ENCODE results near the gene CLRN1. TPM values are rescaled to one million over a fixed set of nuclear protein-coding genes. Genes with fewer than 3 reads are reported as not detected.

CLRN1 gene
- total and polyA plus RNA-seq, 4 donors = not detected

DNA sequence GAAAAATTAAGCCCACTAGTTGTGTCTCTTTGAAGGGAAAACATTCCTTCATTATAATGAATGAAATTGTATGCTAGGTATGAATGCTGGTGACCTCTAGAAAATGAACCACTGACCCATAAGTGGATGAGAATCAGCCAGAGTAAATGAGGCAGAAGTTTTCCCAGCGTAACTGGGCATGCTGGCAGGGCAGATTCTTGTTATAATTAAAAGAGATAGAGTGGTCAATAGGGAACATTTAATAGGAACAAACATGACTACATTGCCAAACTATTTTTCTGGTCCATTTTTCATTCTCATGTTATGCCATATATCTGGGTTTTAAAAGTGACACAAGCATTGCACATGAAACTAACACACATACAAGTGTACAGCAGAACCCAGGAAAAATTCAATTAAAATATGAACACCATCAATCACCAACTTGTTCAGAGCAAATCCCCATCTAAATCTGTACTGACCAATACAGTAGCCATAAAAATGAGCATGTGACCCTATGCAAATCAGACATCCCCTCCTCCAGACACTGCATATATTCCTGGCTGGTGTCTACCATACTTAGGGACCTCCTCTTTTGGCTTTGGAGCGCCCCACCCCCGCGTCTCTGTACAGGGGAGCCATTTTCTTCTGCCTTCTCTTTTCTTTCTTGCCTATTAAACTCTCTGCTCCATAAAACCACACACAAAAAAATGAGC, 4.0 kb downstream of the CLRN1 start:
- DNase-seq (ENCODE audit: low spot score) = no peak
- Histone ChIP-seq H3K27me3 (ENCODE audit: control insufficient read depth in 4 of 4, insufficient read depth in 4 of 4, low read length in 3 of 4) (no peaks in the 10 kb centered on the region), H3K9ac (ENCODE audit: low read depth in 1 of 2, low read length in 2 of 2) (no peak overlapping the region), H3K4me1 (ENCODE audit: control insufficient read depth in 4 of 4, insufficient read depth in 4 of 4, low read length in 3 of 4) (no peaks in the 10 kb centered on the region), H3K4me3 (ENCODE audit: low read depth in 1 of 3, low read length in 3 of 3) (no peak overlapping the region), H3K27ac (ENCODE audit: low read depth in 1 of 2, low read length in 2 of 2) (no peak overlapping the region), H3K36me3 (ENCODE audit: control insufficient read depth in 4 of 4, insufficient read depth in 3 of 4, low read depth in 1 of 4, low read length in 3 of 4) (no peaks in the 10 kb centered on the region), H3K9me3 (ENCODE audit: control insufficient read depth in 4 of 4, low read length in 3 of 4) (no peaks in the 10 kb centered on the region)
- TF ChIP-seq, protein P1, sequence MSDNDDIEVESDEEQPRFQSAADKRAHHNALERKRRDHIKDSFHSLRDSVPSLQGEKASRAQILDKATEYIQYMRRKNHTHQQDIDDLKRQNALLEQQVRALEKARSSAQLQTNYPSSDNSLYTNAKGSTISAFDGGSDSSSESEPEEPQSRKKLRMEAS (IDR thresholded peaks at IDR 0.05) = no peak
- no peak for TF ChIP-seq FOXA1 (IDR thresholded peaks at IDR 0.05)
- no peak for TF ChIP-seq EGR1 (IDR thresholded peaks at IDR 0.05; ENCODE audit: low read depth in 2 of 2)
- no peak for TF ChIP-seq HNF4A (conservative IDR thresholded peaks at IDR 0.05)
- no peak for TF ChIP-seq JUND (IDR thresholded peaks at IDR 0.05)
- TF ChIP-seq, protein P2, sequence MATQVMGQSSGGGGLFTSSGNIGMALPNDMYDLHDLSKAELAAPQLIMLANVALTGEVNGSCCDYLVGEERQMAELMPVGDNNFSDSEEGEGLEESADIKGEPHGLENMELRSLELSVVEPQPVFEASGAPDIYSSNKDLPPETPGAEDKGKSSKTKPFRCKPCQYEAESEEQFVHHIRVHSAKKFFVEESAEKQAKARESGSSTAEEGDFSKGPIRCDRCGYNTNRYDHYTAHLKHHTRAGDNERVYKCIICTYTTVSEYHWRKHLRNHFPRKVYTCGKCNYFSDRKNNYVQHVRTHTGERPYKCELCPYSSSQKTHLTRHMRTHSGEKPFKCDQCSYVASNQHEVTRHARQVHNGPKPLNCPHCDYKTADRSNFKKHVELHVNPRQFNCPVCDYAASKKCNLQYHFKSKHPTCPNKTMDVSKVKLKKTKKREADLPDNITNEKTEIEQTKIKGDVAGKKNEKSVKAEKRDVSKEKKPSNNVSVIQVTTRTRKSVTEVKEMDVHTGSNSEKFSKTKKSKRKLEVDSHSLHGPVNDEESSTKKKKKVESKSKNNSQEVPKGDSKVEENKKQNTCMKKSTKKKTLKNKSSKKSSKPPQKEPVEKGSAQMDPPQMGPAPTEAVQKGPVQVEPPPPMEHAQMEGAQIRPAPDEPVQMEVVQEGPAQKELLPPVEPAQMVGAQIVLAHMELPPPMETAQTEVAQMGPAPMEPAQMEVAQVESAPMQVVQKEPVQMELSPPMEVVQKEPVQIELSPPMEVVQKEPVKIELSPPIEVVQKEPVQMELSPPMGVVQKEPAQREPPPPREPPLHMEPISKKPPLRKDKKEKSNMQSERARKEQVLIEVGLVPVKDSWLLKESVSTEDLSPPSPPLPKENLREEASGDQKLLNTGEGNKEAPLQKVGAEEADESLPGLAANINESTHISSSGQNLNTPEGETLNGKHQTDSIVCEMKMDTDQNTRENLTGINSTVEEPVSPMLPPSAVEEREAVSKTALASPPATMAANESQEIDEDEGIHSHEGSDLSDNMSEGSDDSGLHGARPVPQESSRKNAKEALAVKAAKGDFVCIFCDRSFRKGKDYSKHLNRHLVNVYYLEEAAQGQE (IDR thresholded peaks at IDR 0.05) = no peak
- TF ChIP-seq, protein P3, sequence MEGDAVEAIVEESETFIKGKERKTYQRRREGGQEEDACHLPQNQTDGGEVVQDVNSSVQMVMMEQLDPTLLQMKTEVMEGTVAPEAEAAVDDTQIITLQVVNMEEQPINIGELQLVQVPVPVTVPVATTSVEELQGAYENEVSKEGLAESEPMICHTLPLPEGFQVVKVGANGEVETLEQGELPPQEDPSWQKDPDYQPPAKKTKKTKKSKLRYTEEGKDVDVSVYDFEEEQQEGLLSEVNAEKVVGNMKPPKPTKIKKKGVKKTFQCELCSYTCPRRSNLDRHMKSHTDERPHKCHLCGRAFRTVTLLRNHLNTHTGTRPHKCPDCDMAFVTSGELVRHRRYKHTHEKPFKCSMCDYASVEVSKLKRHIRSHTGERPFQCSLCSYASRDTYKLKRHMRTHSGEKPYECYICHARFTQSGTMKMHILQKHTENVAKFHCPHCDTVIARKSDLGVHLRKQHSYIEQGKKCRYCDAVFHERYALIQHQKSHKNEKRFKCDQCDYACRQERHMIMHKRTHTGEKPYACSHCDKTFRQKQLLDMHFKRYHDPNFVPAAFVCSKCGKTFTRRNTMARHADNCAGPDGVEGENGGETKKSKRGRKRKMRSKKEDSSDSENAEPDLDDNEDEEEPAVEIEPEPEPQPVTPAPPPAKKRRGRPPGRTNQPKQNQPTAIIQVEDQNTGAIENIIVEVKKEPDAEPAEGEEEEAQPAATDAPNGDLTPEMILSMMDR (IDR thresholded peaks at IDR 0.05; ENCODE audit: low read depth, low read length, missing input control) = no peak
- TF ChIP-seq YY1 (IDR thresholded peaks at IDR 0.05) = no peak
- TF ChIP-seq RXRA (IDR thresholded peaks at IDR 0.05) = no peak
- TF ChIP-seq NR2F2 (IDR thresholded peaks at IDR 0.05) = no peak
- TF ChIP-seq, protein P4, sequence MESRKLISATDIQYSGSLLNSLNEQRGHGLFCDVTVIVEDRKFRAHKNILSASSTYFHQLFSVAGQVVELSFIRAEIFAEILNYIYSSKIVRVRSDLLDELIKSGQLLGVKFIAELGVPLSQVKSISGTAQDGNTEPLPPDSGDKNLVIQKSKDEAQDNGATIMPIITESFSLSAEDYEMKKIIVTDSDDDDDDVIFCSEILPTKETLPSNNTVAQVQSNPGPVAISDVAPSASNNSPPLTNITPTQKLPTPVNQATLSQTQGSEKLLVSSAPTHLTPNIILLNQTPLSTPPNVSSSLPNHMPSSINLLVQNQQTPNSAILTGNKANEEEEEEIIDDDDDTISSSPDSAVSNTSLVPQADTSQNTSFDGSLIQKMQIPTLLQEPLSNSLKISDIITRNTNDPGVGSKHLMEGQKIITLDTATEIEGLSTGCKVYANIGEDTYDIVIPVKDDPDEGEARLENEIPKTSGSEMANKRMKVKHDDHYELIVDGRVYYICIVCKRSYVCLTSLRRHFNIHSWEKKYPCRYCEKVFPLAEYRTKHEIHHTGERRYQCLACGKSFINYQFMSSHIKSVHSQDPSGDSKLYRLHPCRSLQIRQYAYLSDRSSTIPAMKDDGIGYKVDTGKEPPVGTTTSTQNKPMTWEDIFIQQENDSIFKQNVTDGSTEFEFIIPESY (IDR thresholded peaks at IDR 0.05) = no peak
- TF ChIP-seq SP1 (IDR thresholded peaks at IDR 0.05) = no peak
- TF ChIP-seq FOXA2 (IDR thresholded peaks at IDR 0.05) = no peak
- TF ChIP-seq HNF4G (IDR thresholded peaks at IDR 0.05) = no peak
- TF ChIP-seq, protein P5, sequence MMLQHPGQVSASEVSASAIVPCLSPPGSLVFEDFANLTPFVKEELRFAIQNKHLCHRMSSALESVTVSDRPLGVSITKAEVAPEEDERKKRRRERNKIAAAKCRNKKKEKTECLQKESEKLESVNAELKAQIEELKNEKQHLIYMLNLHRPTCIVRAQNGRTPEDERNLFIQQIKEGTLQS (IDR thresholded peaks at IDR 0.05) = no peak
- TF ChIP-seq RAD21 (IDR thresholded peaks at IDR 0.05) = no peak
- TF ChIP-seq GABPA (IDR thresholded peaks at IDR 0.05 in 1 of 2, conservative IDR thresholded peaks at IDR 0.05 in 1 of 2) = no peak
- WGBS = 81% methylated on average over 4 of the region's 4 CpGs
